ENCODE data around the gene FASTKD1. TPM values are rescaled to one million over a fixed set of nuclear protein-coding genes. Genes with fewer than 3 reads are reported as not detected.
A peak's percentile ranks its signal among the peaks of the same experiment; 100 is the strongest.
"Not testable (repeated sequence)": the region's sequence is repeated elsewhere in the genome, so short reads cannot be mapped to it uniquely, and the experiment has no call there.

FASTKD1 gene
- total RNA-seq, 4 donors from 2014 or later, result 4.1 to 9.7 (median 6.6) TPM

DNA sequence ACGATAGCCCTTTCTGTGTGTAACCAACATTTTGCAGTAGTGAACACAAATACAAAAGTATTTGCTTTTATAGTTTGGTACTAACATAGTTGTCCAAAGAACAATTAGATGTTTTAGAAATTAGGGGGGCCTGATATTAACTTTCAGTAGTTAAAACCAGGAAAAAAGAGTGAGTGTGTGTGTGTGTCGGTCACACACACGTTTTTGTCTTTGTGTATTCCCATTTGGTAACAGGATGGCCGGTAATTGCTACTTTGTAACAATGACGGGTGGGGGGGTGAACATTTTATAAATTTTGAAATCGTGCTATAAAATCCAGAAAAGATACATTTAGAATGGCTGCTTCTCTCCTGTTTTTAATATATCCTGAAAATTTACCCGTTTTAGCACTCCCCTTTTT is 12.0 kb upstream of the FASTKD1 start:
- no peak for TF ChIP-seq POLR2A (IDR thresholded peaks at IDR 0.05)
- TF ChIP-seq, protein P1, sequence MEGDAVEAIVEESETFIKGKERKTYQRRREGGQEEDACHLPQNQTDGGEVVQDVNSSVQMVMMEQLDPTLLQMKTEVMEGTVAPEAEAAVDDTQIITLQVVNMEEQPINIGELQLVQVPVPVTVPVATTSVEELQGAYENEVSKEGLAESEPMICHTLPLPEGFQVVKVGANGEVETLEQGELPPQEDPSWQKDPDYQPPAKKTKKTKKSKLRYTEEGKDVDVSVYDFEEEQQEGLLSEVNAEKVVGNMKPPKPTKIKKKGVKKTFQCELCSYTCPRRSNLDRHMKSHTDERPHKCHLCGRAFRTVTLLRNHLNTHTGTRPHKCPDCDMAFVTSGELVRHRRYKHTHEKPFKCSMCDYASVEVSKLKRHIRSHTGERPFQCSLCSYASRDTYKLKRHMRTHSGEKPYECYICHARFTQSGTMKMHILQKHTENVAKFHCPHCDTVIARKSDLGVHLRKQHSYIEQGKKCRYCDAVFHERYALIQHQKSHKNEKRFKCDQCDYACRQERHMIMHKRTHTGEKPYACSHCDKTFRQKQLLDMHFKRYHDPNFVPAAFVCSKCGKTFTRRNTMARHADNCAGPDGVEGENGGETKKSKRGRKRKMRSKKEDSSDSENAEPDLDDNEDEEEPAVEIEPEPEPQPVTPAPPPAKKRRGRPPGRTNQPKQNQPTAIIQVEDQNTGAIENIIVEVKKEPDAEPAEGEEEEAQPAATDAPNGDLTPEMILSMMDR (IDR thresholded peaks at IDR 0.05), result no peak
- DNase-seq (ENCODE audit: low spot score in 2 of 2), result no peak
- intact Hi-C loops (cut with DNase I; ENCODE audit: low total_unique reads), result no loop called here
- 10 to 12% methylated on average over 7 of the region's 7 CpGs for WGBS, 2 donors
- peak overlapping the region; percentile 78 for H3K4me3 ChIP-seq (ENCODE audit: low read depth, poor library complexity, severe bottlenecking)

DNA sequence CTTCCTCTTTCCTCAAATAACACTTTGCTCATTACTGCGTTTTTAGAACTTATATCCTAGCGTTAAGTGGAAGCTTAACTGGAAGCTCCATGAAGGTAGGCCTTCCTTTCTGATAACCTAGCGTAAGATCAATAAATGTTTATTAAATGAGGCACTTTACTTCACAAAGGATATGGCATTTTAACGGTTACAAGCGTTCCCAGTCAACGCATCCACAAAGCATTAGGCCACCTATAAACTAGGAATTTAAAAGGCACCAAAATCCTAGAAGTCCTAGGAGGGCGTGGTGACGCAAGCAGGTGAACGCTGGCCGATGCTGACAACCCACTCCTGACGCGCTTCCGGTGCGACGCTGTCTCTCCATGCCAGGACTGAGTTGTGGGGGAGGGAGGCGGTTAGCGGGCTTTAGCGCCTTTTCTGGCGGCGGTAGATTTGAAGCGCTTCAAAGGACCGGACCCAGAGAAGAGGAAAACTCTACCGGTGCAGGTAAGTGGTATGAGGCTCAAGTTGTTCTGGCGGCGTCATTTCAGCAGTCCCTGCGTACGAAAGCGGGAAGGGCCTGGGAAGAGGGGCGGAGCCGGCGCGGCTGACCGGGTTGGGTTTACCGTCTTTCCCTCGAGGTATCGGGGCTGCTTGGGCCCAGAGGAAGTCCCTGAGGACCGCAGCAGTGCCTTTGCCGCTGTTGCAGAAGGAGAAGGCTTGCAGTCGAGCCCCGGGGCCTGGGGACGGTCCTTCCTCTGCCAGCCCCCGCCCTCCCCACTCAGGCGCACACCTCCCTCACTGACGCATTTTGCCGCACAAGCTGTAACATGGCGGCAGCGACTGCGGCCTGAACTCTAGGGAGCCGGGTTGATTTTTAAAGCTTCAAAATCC is 10.6 kb upstream of the FASTKD1 start, which contains the start of gene PPIG:
TSS of gene PPIG (plus strand) at position 347 of the 873 bp plus-strand sequence. CDS start 19,691 bp downstream, outside the sequence.
- 5 to 6% methylated on average over 43 to 49 of the region's 49 CpGs for WGBS, 2 donors
- intact Hi-C loops (cut with DNase I; ENCODE audit: low total_unique reads), result no loop called here
- TF ChIP-seq, protein P1 (IDR thresholded peaks at IDR 0.05), result no peak
- TF ChIP-seq POLR2A (IDR thresholded peaks at IDR 0.05), result no peak
- DNase-seq (ENCODE audit: low spot score in 2 of 2), result peak; percentile 88 to 97
- H3K4me3 ChIP-seq (ENCODE audit: low read depth, poor library complexity, severe bottlenecking), result peak within 1 kb of the TSS; percentile 78

DNA sequence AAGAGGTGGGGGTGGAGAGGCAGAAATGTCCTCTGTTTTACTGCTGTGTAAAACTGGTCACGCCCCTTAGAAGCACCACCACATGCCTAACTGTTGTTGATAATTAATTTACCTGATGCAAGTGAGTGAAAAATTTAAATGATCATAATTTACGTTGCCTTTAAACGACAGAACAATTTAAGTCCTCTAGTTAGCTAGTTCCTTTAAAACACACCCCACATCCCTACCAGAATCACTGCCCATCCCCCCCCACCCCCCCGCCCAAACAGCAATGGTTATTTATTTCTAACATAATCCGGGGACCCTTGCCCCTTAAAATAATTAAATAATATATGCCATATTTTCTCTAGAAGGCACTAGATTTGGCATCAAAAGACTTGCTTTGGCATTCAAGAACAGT is 9.9 kb upstream of the FASTKD1 start:
- intact Hi-C loops (cut with DNase I; ENCODE audit: low total_unique reads), result no loop called here
- 94 to 96% methylated on average over 5 of the region's 5 CpGs for WGBS, 2 donors
- no peak overlapping the region for H3K4me3 ChIP-seq (ENCODE audit: low read depth, poor library complexity, severe bottlenecking)
- DNase-seq (ENCODE audit: low spot score in 2 of 2), result no peak
- no peak for TF ChIP-seq POLR2A (IDR thresholded peaks at IDR 0.05)
- TF ChIP-seq, protein P1 (IDR thresholded peaks at IDR 0.05), result no peak

DNA sequence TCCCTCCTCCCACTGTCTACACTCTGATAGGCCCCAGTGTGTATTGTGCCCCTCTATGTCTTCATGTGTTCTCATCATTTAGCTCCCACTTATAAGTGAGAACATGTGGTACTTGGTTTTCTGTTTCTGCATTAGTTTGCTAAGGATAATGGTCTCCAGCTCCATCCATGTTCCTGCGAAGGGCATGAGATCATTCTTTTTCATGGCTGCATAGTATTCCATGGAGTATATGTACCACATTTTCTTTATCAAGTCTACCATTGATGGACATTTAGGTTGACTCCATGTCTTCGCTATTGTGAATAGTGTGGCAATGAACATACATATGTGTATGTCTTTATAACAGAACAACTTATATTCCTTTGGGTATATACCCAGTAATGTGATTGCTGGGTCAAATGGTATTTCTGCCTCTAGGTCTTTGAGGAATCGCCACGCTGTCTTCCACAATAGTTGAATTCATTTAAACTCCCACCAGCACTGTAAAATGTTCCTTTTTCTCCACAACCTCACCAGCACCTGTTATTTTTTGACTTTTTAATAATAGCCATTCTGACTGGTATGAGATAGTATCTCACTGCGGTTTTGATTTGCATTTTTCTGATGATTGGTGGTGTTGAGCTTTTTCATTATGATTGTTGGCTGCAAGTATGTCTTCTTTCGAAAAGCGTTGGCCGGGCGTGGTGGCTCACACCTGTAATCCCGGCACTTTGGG is 9.0 kb upstream of the FASTKD1 start:
- intact Hi-C loops (cut with DNase I; ENCODE audit: low total_unique reads); DNase-seq (ENCODE audit: low spot score in 2 of 2); H3K4me3 ChIP-seq (ENCODE audit: low read depth, poor library complexity, severe bottlenecking): not testable (repeated sequence)
- 95 to 97% methylated on average over 10 of the region's 10 CpGs for WGBS, 2 donors

DNA sequence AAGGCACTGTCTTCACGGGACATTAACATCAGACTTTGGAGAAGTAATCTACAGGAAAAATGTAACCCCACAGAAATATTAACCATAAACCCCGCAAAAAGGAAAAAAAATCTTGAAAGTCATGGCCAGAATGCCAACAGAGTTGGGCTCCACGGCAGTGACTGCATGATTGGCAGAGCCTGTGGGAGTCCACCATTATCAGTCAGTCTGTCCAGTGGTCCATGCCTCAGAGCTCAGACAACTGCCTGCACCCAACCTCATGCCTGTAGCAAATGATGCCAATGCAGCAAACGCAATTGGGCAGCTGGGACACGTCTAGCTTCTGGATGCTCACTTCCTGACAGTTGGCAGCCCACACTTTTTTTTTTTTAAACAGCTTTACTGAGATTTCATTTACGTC is 5.4 kb upstream of the FASTKD1 start:
- 56 to 60% methylated on average over 6 of the region's 6 CpGs for WGBS, 2 donors
- DNase-seq (ENCODE audit: low spot score in 2 of 2), result no peak
- intact Hi-C loops (cut with DNase I; ENCODE audit: low total_unique reads), result no loop called here
- no peak for TF ChIP-seq POLR2A (IDR thresholded peaks at IDR 0.05)
- TF ChIP-seq, protein P1 (IDR thresholded peaks at IDR 0.05), result no peak
- no peak overlapping the region for H3K4me3 ChIP-seq (ENCODE audit: low read depth, poor library complexity, severe bottlenecking)

DNA sequence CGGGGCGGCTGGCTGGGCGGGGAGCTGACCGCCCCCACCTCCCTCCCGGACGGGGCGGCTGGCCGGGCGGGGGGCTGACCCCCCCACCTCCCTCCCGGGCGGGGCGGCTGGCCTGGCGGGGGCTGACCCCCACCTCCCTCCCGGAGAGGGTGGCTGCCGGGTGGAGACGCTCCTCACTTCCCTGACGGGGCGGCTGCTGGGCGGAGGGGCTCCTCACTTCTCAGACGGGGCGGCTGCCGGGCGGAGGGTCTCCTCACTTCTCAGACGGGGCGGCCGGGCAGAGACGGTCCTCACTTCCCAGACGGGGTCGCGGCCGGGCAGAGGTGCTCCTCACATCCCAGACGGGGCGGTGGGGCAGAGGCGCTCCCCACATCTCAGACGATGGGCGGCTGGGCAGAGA is 1.6 kb upstream of the FASTKD1 start:
- 96 to 100% methylated on average over 4 to 11 of the region's 36 CpGs for WGBS, 2 donors
- DNase-seq (ENCODE audit: low spot score in 2 of 2); H3K4me3 ChIP-seq (ENCODE audit: low read depth, poor library complexity, severe bottlenecking); intact Hi-C loops (cut with DNase I; ENCODE audit: low total_unique reads): not testable (repeated sequence)

DNA sequence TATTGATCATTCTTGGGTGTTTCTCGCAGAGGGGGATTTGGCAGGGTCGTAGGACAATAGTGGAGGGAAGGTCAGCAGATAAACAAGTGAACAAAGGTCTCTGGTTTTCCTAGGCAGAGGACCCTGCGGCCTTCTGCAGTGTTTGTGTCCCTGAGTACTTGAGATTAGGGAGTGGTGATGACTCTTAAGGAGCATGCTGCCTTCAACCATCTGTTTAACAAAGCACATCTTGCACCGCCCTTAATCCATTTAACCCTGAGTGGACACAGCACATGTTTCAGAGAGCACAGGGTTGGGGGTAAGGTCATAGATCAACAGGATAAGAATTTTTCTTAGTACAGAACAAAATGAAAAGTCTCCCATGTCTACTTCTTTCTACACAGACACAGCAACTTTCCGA is 874 bp upstream of the FASTKD1 start:
- intact Hi-C loops (cut with DNase I; ENCODE audit: low total_unique reads), result not testable (repeated sequence)
- 83 to 87% methylated on average over 5 of the region's 5 CpGs for whole genome bisulfite sequencing, 2 donors

More for the DNA sequence above, 874 bp upstream of the FASTKD1 start:
- H3K4me3 ChIP-seq (ENCODE audit: low read depth, poor library complexity, severe bottlenecking); DNase-seq (ENCODE audit: low spot score in 2 of 2): not testable (repeated sequence)

Measured in lower leg skin (tissue), 4 donors.